Activated T-helper 1 cell treated with anti-CD3 and anti-CD28 coated beads, Interleukin-12 subunit alpha, Interleukin-12 subunit beta, Interleukin-2, Interleukin-4 antibody, amounts not matched to agents 30 ng/mL and 10 ng/mL and 1 ng/mL, durations not matched to agents 14 hours and 24 hours and 36 hours (primary cell): ENCODE results near the gene FADS3. TPM values are rescaled to one million over a fixed set of nuclear protein-coding genes. Genes with fewer than 3 reads are reported as not detected.

Source experiments
- DNase-seq: peaks from one replicate; pipeline ENCODE4 v3.0.0; 2021; ENCODE audit warnings: low spot score
- H3K27ac Mint-ChIP-seq: one replicate; pipeline ENCODE4 v1.8.0; 2021; ENCODE audit warnings: mild to moderate bottlenecking, mixed read lengths
- H3K27me3 Mint-ChIP-seq: one replicate; pipeline ENCODE4 v1.8.0; 2022; ENCODE audit warnings: mild to moderate bottlenecking, moderate library complexity, mixed read lengths; ENCODE audit not compliant: insufficient read depth
- H3K36me3 Mint-ChIP-seq: one replicate; pipeline ENCODE4 v1.8.0; 2021; ENCODE audit warnings: low read depth, mixed read lengths
- H3K4me1 Mint-ChIP-seq: one replicate; pipeline ENCODE4 v1.8.0; 2021; ENCODE audit warnings: low read depth, mixed read lengths
- H3K4me3 Mint-ChIP-seq: one replicate; pipeline ENCODE4 v1.8.0; 2021; ENCODE audit warnings: mild to moderate bottlenecking, moderate library complexity, mixed read lengths
- H3K9me3 Mint-ChIP-seq: one replicate; pipeline ENCODE4 v1.8.0; 2021; ENCODE audit warnings: mixed read lengths
- intact Hi-C: fragments of 100-400 bp; cut with micrococcal nuclease; formaldehyde crosslinking; loops from one replicate; pipeline ENCODE4 v1.15.1; 2024
- total RNA-seq: library from RNA; stranded (reverse); gene quantifications from 2 replicates; pipeline ENCODE4 v1.2.3, GENCODE V29; 2022

The FADS3 gene
- total RNA-seq, 1 donor from 2014 or later = 14.2 TPM

DNA sequence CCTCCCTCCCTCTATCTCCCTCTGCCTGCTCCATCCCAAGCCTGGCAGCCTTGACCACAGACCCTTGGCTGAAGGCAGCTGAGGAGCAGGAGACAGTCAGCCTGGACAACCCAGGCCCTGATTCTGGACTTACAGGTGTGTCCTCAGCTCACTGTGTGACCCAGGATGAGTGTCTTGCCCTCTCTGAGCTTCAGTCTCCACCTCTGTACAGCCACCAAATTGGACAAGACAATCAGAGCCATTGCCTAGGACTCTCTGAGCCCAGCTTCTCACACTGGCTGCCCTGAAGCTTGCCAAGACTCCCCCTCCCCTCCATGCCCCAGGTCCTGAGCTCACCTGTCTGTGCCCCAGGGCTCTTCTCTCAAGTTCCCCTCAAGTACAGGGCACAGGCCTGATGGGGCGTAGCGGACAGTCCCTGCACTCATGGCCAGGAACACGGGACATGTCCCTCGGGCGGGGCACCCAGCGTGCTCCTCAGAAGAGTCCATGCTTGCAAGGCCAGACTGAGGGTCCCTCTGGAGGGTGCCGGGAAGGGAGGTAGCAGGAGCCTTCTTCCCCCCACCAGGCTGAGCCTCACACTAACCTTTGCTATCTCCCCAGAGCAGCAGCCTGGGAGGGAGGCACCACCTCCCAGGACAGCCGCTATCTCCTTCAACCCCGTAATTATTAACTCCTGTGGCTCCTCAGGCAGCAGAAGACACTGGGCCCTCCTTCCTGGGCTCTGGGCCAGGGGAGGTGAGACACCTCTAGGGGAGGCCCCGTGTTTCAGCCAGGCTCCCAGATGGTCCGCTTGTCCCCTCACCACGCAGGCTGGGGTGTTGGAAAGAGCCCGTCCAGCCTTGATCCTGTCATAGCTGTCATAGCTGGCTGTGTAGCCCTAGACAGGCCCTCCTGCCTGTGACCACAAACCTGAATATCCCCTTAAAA lies 28.6 kb upstream of the FADS3 start:
- intact Hi-C loops = no loop called here
- Mint-ChIP-seq H3K9me3 (no peaks in the 10 kb centered on the region), H3K27ac (no peak overlapping the region), H3K36me3 (peaks cover 4% of the 10 kb centered on the region), H3K4me3 (no peak overlapping the region), H3K4me1 (peaks cover 11% of the 10 kb centered on the region), H3K27me3 (peaks cover 40% of the 10 kb centered on the region)
- DNase-seq = no peak

DNA sequence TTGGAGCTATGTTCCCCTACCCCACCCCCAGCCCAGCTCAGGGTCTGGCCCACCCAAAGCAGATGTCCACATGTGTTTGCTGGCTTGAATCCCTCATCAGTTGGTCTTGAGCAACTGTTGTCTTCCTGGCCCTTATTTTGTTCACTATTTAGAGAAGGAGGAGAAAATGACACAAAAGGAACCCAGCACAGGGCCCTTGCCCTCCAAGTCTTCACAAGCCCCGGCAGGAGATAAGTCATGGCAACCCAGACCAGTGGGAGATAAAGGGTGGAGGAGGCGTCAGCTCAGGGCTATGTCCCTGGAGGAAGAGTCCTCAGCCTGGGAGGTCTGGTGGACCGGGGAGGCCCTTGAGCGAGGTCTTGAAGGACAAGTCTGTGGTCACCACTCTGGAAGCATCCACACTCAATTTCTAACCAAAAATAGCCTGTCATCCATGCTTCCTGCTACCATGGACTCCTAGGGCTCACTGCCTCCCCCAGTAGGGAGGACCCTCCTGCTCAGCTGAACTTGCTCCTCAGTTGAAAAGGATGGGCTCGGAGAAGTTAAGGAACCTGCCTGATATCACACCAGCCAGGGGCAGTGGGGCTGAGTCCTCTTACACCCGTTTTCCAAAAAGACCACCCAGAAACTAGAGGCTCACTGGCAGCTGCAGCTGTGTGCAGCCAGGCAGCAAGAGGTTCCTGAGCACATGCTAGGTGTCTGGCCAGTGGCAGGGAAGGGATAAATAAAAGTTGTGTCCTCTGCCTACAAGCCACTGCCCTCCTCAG lies 27.8 kb upstream of the FADS3 start:
- H3K4me3 Mint-ChIP-seq = peak overlapping the region; percentile 48
- no peak for DNase-seq
- H3K4me1 Mint-ChIP-seq = peaks cover 11% of the 10 kb centered on the region
- H3K27me3 Mint-ChIP-seq = peaks cover 44% of the 10 kb centered on the region
- H3K36me3 Mint-ChIP-seq = peaks cover 4% of the 10 kb centered on the region
- intact Hi-C loops = no loop called here
- no peaks in the 10 kb centered on the region for H3K9me3 Mint-ChIP-seq
- no peak overlapping the region for H3K27ac Mint-ChIP-seq

DNA sequence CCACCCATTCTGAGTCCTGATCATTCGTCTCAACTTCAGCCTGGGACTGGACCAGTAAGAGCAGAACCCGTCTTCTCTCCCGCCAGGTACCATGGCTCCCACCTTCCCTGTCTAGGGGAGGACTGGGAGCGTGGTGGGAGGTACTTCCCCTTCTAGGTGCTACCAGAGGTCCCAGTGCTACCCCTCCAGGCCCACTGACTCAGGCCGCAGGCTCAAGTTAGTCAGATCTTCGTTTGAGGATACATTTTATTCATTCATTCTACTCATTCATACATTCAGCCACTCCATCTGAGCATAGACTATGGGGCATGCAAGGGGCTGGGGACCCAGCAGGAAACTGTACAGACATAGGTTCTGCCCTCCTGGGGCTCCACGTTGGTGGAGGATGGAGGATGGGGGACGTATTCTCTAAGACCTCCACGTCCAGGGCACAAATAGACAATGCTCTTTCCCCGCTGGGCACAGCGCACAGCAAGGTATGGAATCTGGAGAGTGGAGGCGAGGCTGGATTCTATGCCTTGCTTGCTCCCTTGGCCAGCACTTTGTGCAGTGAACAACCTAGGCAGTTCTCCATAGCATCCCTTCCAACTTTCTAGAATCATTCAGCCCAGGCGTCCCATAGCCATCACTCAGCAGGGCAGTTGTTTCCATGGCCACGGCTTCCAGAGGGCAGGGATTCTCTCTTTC lies 27.0 kb upstream of the FADS3 start:
- H3K4me3 Mint-ChIP-seq = peak overlapping the region; percentile 83
- H3K4me1 Mint-ChIP-seq = peaks cover 11% of the 10 kb centered on the region

DNA sequence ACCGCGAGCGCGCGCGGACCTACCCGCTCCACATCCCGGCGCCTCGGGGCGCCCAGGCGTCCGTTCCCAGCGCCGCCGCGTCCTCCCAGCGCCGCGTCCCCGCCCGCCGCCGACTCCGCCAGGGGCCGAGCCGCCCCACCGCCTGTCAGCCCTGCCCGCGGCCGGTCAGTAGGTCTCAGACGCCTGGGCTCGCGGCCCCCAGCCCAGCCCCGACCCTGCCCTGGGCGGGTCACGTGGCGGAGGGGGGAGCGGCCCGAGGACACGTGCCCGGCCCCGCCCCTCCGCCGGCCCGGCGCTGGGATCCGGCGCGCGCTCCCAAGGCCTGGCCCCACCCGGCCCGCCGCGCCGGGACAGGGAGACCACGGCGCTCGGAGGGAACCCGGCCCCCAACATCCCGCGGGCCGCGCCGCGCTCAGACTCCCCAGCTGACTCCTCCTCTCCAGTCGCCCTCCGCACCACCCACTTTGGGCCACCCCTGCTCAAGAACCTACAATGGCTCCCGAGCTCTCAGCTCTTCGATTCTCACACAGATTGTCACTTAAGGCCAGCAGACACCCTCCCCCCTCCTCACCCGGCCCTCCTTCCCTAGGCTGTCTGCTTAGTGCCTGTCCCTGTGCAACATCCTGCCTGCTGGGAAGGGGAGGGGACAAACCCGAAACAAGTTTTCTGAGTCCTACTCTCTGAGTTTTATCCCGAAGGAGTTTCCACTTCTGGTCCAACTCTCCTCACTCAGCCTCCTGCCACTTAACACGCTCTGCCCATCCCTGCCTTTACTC lies 26.2 kb upstream of the FADS3 start, which contains the start of gene RAB3IL1:
Gene RAB3IL1, minus strand, starts transcription at position 233 of the 776 bp plus-strand sequence. Its CDS starts 199 bp downstream, at position 34.
- H3K36me3 Mint-ChIP-seq = peaks cover 4% of the 10 kb centered on the region
- H3K27me3 Mint-ChIP-seq = peaks cover 41% of the 10 kb centered on the region

More for the DNA sequence above, 27.0 kb upstream of the FADS3 start:
- Mint-ChIP-seq H3K27me3 (peaks cover 44% of the 10 kb centered on the region), H3K36me3 (peaks cover 4% of the 10 kb centered on the region), H3K27ac (no peak overlapping the region), H3K9me3 (no peaks in the 10 kb centered on the region)
- intact Hi-C loops = no loop called here
- DNase-seq = no peak

DNA sequence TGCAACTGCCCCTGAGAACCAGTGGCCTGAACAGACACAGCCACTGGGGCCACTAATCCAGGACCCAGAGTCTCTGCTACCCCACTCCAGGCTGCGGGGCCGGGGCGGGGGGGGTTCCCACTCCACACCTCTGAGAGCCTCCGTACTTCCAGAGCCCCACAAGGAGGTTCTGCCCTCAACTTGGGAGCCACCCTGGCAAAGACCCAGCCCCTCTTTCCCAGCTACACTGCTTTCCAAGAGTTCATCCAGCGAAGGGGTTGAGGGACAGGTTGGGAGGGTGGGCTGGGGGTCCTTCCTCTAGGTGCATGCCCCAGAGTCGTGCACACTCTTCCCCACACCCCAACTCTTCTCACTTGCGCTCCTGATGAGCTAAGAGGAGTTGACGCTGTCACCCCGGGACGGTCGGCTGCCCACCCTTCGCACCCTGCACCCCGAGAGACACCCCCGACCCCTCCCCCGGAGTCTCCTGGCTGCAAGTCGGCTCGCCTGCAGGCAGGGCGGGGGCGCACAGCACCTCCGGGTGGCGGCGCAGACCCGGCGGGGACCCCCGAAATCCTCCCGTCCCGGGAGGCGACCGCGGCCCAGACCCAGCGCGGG lies 25.5 kb upstream of the FADS3 start:
- Mint-ChIP-seq H3K4me1 (peaks cover 11% of the 10 kb centered on the region), H3K27me3 (peaks cover 41% of the 10 kb centered on the region), H3K27ac (no peak overlapping the region), H3K4me3 (peak overlapping the region; percentile 53), H3K36me3 (peaks cover 4% of the 10 kb centered on the region), H3K9me3 (no peaks in the 10 kb centered on the region)
- DNase-seq = no peak
- intact Hi-C loops = no loop called here

More for the DNA sequence above, 26.2 kb upstream of the FADS3 start, which contains the start of gene RAB3IL1:
- intact Hi-C loops = no loop called here
- Mint-ChIP-seq H3K4me3 (peak within 1 kb of the TSS; percentile 83), H3K27ac (no peak within 1 kb of the TSS), H3K9me3 (no peaks in the 10 kb centered on the region), H3K4me1 (peaks cover 11% of the 10 kb centered on the region)
- DNase-seq = no peak

DNA sequence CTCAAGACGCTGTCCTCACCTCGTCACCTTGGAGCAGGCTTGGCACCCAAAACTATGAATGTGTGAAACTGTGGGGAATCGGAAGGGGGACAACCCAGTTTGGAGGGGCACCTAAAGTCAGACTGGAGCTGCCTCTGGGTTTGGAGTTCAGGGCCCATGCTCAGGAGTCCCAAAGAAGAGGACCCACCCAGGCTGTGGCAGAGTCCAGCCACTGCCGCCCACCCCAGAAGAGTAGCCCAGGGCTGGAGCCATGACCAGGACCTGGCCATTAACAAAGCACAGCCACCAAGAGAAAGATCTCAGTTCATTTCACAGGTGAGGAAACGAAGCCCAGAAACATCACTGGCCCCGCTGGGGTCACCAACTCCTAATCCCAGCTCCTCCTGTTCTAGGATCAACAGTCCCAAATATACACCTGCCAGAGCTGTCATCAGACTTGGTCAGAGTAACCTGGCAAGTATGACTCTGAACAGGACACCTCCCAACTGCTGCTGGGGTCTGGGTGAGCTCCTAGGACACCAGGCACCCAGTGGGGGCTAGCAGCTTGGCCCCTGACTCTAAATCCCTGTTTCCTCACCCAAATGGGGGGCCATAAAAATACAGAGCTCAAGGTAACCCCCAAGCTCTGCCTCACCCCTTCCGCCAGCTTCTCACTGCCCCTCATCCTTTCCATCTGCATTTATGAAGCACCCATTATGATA lies 23.3 kb upstream of the FADS3 start:
- Mint-ChIP-seq H3K36me3 (peaks cover 4% of the 10 kb centered on the region), H3K4me3 (no peak overlapping the region), H3K27ac (no peak overlapping the region), H3K27me3 (peaks cover 37% of the 10 kb centered on the region), H3K9me3 (no peaks in the 10 kb centered on the region), H3K4me1 (peaks cover 11% of the 10 kb centered on the region)
- intact Hi-C loops = no loop called here
- no peak for DNase-seq

DNA sequence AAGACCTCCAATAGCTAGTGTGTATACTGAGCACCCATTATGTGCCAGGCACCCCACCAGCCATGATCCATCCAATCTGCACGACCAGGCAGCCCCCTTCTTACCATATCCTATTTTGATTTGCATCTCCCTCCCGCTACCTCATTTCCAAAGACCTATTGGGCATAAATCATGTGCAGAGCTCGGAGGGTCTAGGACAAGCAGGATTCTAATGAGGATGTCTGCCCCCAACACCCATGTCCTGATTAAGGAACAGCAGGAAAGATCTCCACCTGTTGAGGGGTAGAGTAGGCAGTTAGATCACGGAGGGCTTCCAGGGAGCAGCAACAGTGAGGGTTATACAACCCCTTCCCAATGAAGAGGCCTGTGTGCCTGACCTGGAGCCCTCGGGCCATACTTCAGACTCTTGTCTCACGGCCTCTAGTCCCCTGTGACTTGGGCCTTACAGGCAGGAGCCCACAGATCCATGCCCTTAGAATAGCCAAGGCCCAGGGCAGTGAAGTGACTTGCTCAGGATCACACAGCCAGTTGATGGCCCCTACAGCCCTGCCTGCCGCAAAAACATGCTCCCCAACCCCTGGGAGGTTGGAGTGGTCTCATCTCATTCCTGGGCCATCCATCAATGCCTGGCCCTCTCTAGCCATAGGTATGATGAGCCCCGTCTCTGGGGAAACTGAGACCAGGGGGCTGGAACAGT lies 22.5 kb upstream of the FADS3 start:
- no peak for DNase-seq
- H3K9me3 Mint-ChIP-seq = no peaks in the 10 kb centered on the region
- no peak overlapping the region for H3K4me3 Mint-ChIP-seq
- no peak overlapping the region for H3K27ac Mint-ChIP-seq
- H3K36me3 Mint-ChIP-seq = peaks cover 4% of the 10 kb centered on the region
- peaks cover 31% of the 10 kb centered on the region for H3K27me3 Mint-ChIP-seq
- peaks cover 11% of the 10 kb centered on the region for H3K4me1 Mint-ChIP-seq
- intact Hi-C loops = no loop called here

DNA sequence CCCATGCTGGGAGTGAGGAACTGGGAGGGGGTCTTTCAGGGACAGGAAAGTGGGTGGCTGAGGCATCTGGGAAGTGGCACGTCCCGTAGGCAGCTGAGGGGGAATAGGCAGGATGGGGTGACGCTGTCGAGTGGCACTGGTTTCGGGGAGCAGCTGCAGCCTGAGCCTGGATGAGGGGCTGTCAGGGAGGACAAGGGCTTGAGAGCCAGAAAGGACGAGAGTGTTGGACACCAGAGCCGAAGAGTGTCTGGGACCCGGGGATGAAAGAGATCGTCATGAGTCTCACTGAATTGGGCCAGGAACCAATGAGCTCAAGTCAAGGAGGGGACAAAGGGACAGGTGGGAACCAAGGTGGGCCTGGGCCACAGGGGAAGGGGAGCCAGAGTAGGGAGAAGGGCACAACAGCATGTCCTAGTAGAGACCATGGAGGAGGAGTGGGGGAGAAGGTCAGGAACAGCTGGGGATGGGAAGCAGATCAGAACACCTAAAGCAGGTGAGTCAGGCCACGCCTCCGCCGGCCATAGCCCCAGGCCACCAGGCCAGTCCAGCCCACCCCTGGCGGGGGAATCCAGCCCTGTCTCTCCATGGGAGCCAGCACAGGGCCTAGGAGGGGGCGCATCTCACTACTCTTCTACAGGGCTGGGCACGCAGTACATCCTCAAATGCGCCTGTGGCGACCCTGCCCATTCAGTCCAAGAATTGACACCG lies 21.8 kb upstream of the FADS3 start:
- Mint-ChIP-seq H3K4me3 (no peak overlapping the region), H3K4me1 (peaks cover 6% of the 10 kb centered on the region), H3K27ac (no peak overlapping the region), H3K36me3 (peaks cover 2% of the 10 kb centered on the region), H3K27me3 (peaks cover 24% of the 10 kb centered on the region), H3K9me3 (no peaks in the 10 kb centered on the region)
- intact Hi-C loops = no loop called here
- no peak for DNase-seq

DNA sequence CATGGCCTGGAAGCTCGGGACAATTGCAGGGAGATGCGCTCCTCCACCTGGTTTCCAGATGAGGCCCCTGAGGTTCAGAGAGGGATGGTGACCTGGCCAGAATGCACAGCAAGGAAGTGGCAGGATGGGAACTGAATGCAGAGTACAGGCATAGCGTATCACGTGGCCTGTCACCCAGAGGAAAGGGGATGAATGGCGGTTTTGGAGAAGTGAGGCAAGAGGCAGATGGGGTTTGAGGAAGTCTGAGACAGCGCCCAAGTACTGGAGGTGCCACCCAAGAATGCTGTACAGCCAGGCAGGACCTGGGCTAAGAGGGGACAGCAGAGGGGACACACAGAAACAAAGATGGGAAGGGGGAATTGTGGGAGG lies 21.2 kb upstream of the FADS3 start:
- Mint-ChIP-seq H3K27me3 (peaks cover 18% of the 10 kb centered on the region), H3K4me3 (no peak overlapping the region), H3K36me3 (no peaks in the 10 kb centered on the region), H3K27ac (no peak overlapping the region), H3K9me3 (no peaks in the 10 kb centered on the region), H3K4me1 (peaks cover under 1% of the 10 kb centered on the region)
- intact Hi-C loops = no loop called here
- no peak for DNase-seq

DNA sequence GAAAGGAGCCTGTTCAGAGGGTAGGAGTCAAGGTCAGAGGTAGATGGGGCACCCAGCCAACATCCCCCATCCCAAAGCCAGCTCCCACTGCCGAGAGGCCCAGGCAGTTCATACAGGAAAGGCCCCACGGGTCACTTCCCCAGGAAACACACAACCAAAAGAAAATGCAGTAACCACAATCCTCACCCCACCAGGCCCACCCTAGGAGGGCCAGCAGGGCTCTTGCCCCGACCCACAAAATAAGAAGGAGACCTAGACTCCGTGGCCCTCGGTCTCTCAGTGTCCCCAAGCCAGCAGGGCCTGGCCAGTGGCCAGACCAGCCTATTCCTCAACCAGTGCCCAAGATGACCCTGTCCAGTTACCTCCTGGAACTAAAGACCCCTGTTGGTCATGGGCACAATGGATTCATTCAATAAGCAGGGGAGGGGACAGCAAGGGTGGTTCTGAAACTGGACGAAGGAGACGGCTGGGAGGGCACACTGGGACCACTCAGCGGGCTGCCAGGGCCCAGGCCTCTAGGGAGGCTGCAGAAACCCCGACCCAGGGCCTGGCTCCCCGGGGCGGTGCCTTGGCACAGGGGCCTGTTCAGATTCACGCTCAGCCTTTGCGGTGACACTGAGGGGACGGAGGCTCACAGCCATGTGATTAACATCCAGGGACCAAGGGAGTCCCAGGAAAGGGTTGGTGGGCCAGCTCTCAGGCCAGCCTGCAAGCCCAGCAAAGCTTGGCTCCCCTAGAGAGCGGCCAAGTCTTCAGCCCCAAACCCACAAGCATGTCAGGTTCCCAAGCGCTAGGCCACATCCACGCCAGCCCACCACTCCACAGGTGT lies 20.6 kb upstream of the FADS3 start:
- Mint-ChIP-seq H3K4me3 (no peak overlapping the region), H3K4me1 (no peaks in the 10 kb centered on the region), H3K27me3 (peaks cover 17% of the 10 kb centered on the region), H3K27ac (no peak overlapping the region), H3K36me3 (no peaks in the 10 kb centered on the region), H3K9me3 (no peaks in the 10 kb centered on the region)
- intact Hi-C loops = no loop called here
- no peak for DNase-seq
